GM19397 (cell line): ENCODE measurements around the gene BAG3.
"Not testable (repeated sequence)": the region's sequence is repeated elsewhere in the genome, so short reads cannot be mapped to it uniquely, and the experiment has no call there.

Source experiments
- ATAC-seq: cut with Tn5 transposase; IDR thresholded peaks from one replicate; pipeline ENCODE4 v1.9.1; 2021; ENCODE audit warnings: mild to moderate bottlenecking, moderate library complexity; ENCODE audit not compliant: unreplicated experiment

BAG3 gene

DNA sequence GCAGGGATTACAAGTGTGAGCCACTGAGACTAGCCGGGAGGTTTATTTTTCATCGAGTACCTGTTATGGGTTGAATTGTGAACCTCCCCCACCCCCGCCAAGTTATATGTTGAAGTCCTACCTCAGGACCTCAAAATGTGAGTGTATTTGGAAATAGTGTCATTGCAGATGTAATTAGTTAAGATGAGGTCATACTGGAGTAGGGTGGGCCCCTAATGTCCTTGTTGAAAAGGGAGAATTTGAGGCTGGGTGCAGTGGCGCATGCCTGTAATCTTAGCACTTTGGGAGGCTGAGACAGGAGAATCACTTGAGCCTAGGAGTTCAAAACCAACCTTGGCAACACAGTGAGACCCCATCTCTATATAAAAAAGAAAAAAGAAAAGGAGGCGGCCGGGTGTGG is 10.8 kb upstream of the BAG3 start:
- ATAC-seq: no peak

DNA sequence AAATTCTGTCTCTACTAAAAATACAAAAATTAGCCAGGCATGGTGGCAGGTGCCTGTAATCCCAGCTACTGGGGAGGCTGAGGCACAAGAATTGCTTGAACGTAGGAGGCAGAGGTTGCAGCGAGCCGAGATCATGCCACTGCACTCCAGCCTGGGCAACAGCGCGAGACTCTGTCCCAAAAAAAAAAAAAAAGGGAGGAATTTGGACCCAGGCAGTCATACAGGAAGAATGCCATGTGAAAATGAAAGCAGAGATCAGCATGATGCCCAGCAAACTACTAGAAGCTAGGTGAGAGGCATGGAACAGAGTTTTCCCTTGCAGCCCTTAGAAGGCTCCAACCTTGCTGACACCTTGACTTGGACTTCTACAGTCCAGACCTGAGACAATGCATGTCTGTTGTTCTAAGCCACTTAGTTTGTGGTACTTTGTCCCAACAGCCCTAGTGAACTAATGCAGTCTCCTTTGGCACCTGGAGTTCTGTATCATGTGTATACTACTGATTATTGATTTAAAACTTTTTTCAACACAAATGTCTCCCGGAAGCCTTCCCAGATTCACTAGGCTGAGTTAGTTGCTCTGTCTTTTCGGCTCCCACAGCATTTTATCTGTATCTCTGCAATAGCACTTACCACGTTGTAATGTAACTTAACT is 10.2 kb upstream of the BAG3 start:
- ATAC-seq: no peak

DNA sequence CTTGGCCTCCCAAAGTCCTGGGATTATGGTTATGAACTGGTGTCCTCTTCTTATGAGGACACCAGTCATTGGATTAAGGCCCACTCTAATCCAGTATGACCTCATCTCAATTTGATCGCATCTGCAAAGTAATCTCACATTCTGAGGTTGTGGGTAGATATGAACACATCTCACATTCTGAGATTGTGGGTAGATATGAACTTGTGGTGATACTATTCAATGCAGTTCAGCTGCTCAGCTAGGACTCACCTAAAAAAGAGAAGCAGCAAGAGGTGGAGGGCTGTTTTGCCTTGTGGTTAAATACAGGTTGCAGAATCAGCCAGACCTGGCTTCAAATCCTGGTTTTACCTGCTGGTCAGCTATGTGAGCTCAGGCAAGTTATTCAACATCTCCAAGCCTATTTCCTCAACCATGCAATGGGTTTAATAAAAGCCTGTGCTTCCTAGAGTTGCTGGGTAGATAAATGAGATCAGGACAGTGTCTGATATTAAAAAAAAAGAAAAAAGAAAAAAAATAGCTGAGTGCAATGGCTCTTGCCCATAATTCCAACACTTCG is 8.5 kb upstream of the BAG3 start:
- no peak for ATAC-seq

DNA sequence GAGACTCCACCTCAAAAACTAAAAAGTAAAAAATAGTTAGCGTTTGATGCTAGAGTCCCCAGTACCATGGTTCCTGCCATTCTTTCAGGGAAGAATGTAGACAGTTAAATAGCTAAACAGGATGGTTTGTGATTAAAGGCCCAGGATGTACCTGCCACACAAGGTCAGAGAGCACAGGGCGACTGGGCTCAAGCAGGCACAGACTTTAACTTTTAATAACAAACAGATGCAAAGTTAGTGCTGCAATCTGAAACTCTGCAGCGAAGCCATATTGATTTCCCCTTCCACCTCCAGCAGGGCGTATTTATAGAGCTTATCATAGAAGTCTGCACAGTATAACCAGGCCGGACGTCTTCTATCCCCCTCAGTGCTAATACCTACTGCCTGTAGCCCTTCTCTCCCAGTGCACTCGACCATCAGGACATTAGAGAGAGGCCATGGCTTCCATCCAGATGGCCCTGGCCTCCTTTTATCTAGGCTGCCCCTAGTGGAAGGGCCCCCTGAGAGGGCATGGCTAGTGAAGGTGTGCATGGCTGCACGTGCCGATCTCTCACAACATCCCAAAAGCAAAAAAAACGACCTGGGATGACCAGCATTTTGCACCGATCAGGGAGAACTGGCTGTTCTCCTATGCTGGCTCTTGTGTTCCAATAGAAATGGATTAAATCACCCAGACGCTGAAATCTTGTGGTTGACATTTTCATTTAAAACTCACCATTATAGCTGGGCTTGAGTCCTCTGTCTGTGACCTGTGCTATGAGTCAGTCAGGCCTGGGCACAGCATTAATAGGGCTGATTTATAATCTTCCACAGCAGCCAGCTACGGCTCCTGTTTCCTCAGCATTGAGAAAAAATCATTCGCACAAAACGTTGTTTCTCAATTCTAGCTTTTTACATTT is 7.6 kb upstream of the BAG3 start:
- ATAC-seq: no peak

DNA sequence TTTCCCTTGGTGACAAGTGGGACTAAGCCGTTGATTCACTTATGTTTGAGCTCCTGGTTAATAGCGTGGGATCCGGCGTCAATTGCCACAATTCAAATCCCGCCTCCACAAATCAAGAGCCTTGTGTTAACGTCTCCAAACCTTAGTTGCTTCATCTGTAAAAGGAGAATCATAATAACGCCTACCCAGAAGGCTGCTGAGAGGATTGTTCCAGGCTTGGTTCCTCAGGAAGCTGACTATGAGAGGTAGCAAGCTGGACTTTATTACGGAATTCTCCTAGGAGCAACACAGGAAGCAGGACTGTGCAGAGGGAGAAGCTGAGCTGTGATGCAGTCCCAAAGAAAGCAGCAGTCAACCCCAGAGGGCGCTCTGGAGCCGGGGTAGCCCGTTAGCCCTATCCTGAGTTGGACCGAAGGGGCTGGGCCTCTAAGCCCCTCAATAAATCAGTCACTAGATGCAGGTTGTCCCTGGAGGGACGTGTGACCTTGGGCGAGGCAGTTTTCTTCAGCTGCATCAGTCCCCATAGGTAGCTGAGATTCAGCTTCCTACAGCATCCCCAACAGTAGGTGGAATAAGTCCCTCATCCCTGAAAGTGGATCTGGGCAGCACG is 6.9 kb upstream of the BAG3 start:
- ATAC-seq: no peak

DNA sequence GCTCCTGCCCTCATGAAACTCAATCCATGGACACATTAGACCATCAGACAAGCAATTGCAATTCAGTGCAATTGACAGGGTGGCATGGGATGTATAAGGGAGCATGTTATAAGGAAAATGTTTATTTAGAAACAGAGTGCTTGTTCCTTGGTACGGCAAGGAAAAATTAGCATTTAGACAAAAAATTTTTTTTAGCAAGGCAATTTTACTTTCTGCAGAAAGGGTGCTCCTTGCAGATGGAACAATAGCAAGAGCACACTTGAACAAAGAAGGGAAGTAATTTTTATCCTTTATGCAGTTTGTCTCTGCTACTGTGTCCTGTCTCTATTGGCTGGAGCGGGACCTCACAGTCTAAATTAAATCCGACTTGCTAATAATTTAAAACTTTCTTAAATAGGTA is 6.2 kb upstream of the BAG3 start:
- no peak for ATAC-seq

DNA sequence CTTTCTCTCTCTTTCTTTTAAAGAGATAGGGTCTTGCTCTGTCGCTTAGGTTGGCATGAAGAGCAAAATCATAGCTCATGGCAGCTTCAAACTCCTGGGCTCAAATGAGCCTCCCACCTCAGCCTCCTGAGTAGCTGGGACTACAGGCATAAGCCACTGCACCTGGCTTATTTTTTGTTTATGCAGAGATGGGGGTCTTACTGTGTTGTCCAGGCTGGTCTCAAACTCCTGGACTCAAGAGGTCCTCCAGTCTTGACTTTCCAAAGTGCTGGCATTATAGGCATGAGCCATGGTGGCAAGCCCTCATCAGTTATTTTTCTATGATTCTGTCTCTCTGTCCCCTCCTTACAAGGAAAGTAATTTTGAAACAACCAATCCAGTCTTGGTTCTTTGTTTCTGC is 1.1 kb upstream of the BAG3 start:
- no peak for ATAC-seq

DNA sequence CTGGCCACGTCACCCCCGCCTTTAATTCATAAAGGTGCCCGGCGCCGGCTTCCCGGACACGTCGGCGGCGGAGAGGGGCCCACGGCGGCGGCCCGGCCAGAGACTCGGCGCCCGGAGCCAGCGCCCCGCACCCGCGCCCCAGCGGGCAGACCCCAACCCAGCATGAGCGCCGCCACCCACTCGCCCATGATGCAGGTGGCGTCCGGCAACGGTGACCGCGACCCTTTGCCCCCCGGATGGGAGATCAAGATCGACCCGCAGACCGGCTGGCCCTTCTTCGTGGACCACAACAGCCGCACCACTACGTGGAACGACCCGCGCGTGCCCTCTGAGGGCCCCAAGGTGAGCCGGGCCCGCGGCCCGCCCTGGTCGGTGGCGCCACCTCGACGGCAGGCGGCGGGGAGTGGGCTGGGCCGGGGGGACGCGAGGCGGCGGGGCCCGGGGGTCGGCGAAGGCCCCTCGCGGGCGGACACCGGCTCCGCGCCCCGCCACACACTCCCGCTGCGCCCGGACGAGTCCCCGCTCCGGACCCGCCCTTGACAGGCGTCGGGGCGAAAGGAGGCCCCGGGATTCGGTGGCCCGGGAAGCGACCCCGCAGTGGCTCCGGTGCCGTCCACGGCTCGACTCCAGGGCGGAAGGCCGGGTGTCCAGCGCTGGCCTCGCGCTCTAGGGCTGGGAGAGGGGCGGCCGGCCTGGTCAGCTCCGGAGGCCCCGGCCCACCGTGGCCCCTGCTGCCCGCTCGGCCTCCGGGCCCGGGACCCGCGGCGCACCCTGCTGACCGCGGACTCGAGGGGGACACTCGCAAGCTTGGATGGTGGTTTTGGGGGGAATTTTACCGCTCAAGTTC is 557 bp downstream of the BAG3 start:
- ATAC-seq: peak; percentile 30

DNA sequence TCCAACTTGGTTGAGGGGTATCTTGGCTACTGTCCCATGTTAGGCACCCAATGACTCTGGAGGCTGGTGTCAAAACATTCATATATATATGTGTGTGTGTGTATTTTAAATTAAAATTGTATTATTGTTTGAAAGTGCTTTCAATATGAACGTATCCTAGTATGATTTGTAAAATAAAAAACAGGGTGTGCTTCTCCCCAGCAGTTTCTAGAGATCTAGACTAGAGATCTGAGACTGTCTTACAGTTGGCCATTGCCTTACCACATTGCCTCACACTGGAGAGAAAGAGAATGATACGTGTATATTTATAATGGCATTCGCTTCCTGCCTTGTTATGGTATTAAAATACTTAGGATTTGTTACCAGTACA is 1.2 kb downstream of the BAG3 start:
- no peak for ATAC-seq

DNA sequence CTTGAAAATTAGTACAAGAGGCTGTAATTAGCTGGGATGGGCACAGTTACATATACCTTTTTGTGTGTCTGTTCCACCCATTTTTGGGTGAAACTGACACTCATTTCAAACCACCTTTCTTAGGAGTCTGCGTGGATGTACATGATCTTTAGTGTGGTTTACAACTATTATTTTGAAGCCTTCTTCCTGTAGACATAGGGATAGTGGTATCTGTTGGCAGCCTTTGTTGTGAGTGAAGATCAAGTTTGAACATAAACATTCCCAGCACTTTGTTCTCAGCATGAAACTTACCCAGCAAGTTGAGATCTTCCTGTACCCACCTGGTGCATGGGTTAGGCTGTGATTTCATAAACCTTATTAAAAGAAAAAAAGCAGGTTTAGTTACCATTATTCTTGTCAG is 2.0 kb downstream of the BAG3 start:
- no peak for ATAC-seq

DNA sequence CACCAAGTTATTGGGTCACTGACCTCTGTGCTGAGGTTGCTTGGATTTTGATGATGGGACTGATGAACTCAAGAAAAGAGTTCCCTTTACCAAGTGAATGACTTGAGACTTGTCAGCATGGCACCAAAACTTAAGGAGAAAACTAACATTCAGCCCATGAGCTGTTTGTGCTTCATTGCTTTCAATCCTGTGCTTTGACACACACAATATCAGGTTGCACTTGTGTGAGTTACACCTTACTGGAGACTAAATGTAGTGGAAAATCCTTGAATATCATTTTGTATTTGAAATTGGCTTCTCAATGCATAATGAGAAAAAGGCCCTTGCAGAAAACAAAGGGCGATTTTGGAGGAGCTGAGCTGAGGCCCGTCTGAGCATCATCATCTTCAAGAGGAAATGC is 2.7 kb downstream of the BAG3 start:
- ATAC-seq: no peak

DNA sequence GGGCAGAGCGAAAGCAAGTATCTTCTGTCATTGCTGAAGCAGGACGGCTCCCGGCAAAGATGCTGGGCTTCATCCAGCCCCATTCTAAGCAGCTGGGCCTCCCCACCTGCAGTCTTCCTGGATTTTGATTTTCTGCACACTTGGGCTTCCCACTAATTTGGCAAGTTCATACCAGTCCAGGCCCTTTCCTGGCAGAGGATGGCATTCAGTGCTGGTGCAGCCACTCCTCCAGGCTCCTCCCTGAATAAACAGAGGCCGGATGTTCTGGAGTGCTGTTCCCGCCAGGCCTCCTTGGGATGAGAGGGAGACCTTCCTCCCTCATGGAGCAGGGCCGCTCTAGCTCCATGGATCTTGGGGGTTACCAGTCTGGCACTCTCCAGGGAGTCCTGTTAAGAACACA is 3.4 kb downstream of the BAG3 start:
- no peak for ATAC-seq

DNA sequence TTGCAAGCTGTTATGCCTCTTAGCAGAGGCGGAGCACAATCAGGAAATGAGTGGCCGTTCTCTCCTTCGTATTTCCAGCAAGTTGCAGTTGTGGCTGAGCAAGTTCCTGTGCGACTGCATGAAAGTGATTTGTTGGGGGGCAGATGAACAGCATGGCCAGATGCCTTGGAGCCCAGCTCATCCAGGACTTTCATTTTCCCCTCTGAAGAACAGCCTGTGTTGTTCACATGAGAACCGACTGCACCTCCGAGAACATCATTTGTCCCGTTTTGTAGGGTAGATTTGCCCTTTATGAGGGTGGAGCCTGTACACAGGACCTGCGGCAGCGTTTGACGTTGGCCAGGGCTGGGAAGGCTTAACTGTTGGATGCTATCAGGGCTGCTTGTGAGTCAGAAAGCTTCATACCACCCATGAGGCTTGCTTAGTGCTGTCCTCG is 4.4 kb downstream of the BAG3 start:
- ATAC-seq: no peak

DNA sequence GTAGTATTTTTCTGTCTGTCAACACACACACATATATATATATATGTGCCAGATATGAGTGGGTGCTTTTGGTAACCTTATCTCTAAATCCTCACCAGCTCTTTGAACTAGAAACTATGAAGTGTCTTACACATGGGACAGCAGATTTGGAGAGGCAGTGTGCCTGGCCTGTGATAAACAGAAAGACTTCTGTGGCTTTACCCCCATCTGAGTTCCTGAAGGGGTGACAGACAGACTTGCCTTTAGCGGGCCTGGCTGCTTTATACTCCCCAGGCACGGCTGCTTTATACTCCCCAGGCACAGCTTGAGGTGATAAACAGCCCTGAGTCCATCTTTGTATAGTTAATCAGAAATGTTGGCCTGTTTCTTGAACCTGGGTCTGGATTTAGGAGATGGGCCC is 5.6 kb downstream of the BAG3 start:
- no peak for ATAC-seq

DNA sequence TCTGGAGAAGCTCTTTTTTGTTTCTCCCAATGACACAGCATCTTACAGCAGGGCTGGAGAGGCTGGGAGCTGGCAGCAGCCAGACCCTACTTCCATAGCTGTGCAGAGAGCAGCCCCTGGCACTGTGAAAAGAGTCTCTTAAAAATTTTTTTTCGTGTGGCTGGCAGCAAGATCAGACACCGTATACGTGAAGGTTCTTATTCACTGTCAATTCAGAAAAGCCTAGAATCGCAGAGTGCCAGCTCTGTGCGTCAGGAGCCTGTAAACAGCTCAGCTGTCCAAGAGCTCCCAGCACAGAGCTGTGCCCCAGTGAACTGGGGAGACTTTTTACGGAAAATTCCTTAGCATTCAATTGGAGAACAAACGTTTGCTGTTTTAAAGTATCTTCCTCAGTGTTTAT is 6.5 kb downstream of the BAG3 start:
- ATAC-seq: no peak

DNA sequence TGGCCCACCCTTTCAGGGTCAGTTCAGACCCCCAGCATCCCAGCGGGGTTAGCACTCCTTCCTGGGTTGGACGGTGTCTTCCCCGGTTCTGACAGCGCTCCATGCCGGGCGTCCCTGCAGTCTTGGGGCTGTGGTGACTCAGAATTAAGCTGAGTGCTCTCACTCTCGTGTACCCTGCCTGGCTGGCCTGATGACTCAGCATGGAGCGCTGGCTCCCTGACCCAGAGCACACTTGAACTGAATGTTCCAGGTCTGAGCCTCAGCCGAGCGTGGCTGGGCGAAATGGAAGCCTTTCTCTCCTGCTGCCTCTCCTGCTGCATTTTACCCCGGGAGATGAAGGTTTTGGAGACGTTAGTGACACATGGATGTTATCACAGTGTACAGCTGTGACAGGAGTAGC is 7.1 kb downstream of the BAG3 start:
- no peak for ATAC-seq

DNA sequence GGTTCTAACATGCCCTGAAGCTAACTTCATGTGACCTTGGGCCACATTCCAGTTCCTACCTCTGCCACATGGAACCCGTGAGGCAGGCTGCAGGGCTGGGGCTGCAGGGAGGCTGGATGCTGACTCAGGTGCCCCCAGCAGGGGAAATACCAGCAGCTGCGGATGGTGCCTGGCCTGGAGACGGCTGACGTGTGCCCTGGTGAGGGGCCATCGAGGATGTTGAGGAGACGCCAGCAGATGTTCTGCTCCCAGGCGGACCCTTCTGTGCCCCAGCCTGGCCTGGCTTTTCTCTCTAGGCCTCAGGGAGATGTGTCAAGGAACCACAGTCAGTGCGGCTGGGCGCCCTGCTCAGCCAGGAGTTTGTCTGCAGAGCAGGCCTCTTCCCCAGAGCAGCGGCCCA is 8.8 kb downstream of the BAG3 start:
- no peak for ATAC-seq

DNA sequence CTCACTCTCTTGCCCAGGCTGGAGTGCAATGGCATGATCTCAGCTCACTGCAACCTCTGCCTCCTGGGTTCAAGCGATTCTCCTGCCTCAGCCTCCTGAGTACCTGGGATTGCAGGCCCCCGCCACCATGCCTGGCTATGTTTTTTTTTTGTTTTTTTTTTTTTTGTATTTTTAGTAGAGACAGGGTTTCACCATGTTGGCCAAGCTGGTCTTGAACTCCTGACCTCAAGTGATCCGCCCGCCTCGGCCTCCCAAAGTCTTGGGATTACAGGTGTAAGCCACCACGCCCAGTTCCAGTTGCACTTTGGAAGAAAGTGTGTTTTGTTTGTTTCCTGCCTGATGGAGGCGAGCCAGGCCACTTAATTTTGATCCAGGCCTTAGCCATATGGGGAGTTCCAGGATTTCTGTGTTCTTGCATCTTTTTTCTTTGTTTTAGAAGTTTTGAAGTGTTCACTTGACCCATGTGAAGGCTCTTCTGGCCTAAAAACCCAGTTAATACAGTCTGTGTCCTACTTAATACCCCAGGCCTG is 11.0 kb downstream of the BAG3 start:
- ATAC-seq: not testable (repeated sequence)

DNA sequence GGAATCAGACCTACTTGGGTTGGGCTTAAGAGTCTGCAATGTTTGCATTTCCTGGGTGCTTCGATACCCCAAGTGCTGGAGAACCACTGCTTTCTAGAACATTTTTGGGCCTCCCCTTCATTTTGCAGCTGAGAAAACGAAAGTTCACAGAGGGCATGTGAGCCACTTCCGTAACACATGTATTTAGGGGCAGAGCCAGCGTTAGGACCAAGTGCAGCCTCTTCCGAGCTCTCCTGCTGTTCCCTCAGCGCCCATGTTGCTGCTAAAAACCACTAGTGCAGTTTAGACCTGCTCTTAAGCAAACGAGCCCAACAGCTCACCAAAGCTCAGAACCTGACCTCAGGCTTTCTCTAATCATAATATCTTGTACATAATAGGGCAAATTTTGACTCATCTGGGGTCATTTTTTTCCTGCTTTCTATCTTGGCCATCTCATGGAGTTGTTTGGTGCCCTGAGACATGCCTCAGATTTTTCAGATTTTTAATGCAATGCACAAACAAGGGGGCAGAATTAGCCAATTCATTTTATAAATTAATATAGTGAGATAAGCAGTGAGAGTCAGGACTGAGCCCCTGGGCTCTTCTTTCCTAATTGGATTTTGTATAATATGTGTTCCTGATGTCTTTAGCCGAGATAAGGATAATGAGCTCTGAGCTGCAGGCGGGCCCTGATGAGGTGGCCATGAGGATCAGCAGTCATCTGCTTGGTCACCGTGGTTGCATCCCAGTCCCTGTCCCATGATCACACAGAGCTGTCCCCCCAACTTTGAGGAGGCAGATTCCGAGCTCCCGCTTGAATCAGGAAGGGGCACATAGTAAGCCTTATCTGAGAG is 12.9 kb downstream of the BAG3 start:
- no peak for ATAC-seq
